Mammary epithelial cell (primary cell): ENCODE results near the gene TMEM97.

Source experiments
- CTCF ChIP-seq, 2 donors: IDR thresholded peaks in 1 of 2; conservative IDR thresholded peaks in 1 of 2; 2 replicates each; pipeline ENCODE4 v1.5.1; 2011 to 2012; ENCODE audit warnings: inconsistent platforms in 2 of 2, low read length in 2 of 2, mild to moderate bottlenecking in 2 of 2, control low read depth in 1 of 2, low read depth in 1 of 2; ENCODE audit not compliant: insufficient read depth in 1 of 2; ENCODE audit errors: extremely low read depth in 1 of 2
- EZH2 ChIP-seq: IDR thresholded peaks from 2 replicates; pipeline ENCODE4 v1.6.1; 2012; ENCODE audit warnings: low read length, inconsistent platforms, borderline replicate concordance

DNA sequence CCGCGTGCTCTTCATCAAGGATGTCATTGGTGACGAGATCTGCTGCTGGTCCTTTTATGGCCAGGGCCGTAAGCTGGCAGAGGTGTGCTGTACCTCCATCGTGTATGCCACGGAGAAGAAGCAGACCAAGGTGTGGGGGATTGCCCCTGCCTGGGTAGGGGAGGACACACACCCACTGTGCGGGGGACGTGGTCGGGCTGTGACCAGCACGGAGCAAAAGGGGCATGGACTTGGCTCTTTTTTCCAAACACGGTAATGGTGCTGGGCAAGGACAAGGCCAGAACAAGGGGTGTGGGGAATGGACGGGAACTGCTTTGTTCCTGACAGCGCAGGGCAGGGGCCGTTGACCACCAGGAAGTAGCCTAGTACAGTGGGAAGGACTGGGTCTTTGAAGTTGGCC lies 23.3 kb downstream of the TMEM97 start:
- TF ChIP-seq CTCF (conservative IDR thresholded peaks at IDR 0.05 in 1 of 2, IDR thresholded peaks at IDR 0.05 in 1 of 2; ENCODE audit: extremely low read depth in 1 of 2, insufficient read depth in 1 of 2, low read depth in 1 of 2, low read length in 2 of 2) (no peak), EZH2 (no peak)
